Adrenal gland (tissue), 12 donors: ENCODE data around the gene FARP2. TPM values are rescaled to one million over a fixed set of nuclear protein-coding genes. Genes with fewer than 3 reads are reported as not detected.
A peak's percentile ranks its signal among the peaks of the same experiment; 100 is the strongest.

ENCODE experiments used
- DNase-seq, 7 donors: peaks; one replicate each; pipeline ENCODE4 v3.0.0-alpha.2; 2019 to 2020
- H3K27ac ChIP-seq, 5 donors: fragments of 200-600 bp; sonication (generic) in 4 of 5; 1 replicate in 3 of 5; 2 replicates in 2 of 5; pipeline versions ENCODE4 v1.5.1 to v1.8.0; 2016 to 2020; ENCODE audit warnings: mild to moderate bottlenecking in 1 of 5
- H3K27me3 ChIP-seq: fragments of 200-600 bp; 2 replicates; pipeline ENCODE4 v1.8.0; 2021
- H3K36me3 ChIP-seq, 2 donors: fragments of 200-600 bp; replicated peaks in 1 of 2; 1 replicate in 1 of 2; 2 replicates in 1 of 2; pipeline versions ENCODE4 v1.5.1 to v1.8.0; 2018 to 2022
- H3K4me1 ChIP-seq, 2 donors: fragments of 200-600 bp; replicated peaks in 1 of 2; 1 replicate in 1 of 2; 2 replicates in 1 of 2; pipeline versions ENCODE4 v1.5.1 to v1.8.0; 2018 to 2021
- H3K4me3 ChIP-seq, 4 donors: fragments of 200-600 bp; sonication (generic) in 3 of 4; one replicate each; pipeline ENCODE4 v1.5.1; 2016 to 2018
- H3K9me3 ChIP-seq, 3 donors: fragments of 200-600 bp; sonication (generic) in 1 of 3; replicated peaks in 1 of 3; 1 replicate in 2 of 3; 2 replicates in 1 of 3; pipeline versions ENCODE4 v1.5.1 to v1.8.0; 2016 to 2021
- POLR2A ChIP-seq, 2 donors: fragments of 450-650 bp; IDR thresholded peaks; one replicate each; pipeline ENCODE4 v1.6.1; 2017; ENCODE audit warnings: antibody characterized with exemption in 2 of 2, mild to moderate bottlenecking in 2 of 2, moderate library complexity in 1 of 2
- WGBS, 4 donors: extraction: QIAGEN DNeasy Blood & Tissue Kit in 2 of 4; methylation state at CpG; one replicate each; pipeline versions ENCODE4 v1.1.5 to v1.1.7; 2013 to 2017; 5-methylcytosine and 5-hydroxymethylcytosine counted together
- intact Hi-C, 2 donors: fragments of 100-400 bp; cut with DNase I; formaldehyde crosslinking; loops; one replicate each; pipeline versions ENCODE4 v1.14.1 to v1.15.0; 2022 to 2023
- polyA plus RNA-seq, 3 donors: library from polyadenylated mRNA; stranded (reverse); fragments of 200-250 nt in 2 of 3; fragments of 350-450 nt in 1 of 3; fragmentation: Illumina TruSeq in 1 of 3; extraction: RNeasy Lipid Tissue Mini Kit (QIAGEN cat#74804) in 1 of 3; gene quantifications; one replicate each; pipeline ENCODE4 v1.2.3, GENCODE V29; 2013 to 2014
- total RNA-seq, 9 donors: library from RNA; depleted of rRNA in 4 of 9; stranded (reverse); fragments of >200 nt in 4 of 9; fragments of 120-200 nt in 1 of 9; fragmentation: NEBNext Ultra II Directional in 1 of 9; extraction: Animal tissue kit (Norgen Biotek cat#: 25700) in 1 of 9; gene quantifications; one replicate each; pipeline versions ENCODE4 v1.1.0 to v1.2.4, GENCODE V29; 2013 to 2023
- TF ChIP-seq, protein P1 (sequence below), 6 experiments: fragments of 450-650 bp in 4 of 6; fragments of 200-600 bp in 2 of 6; sonication (generic) in 1 of 6; IDR thresholded peaks; 1 replicate in 5 of 6; 2 replicates in 1 of 6; pipeline versions ENCODE4 v1.5.1 to v1.8.0; 2016 to 2021; ENCODE audit warnings: antibody characterized with exemption in 6 of 6, mild to moderate bottlenecking in 2 of 6, moderate library complexity in 1 of 6
- donor health status: healthy with polysubstance abuse.
- donor health status: Bipolar disorder and iron deficiency.
- donor health status: DM: yes; HTN: yes; CAD: no.
- donor health status: DM: no; HTN: no; CAD: no.
- donor health status: DM: no; HTN: no; CAD: no.
- donor health status: DM: yes; HTN: yes; CAD: no.

Gene FARP2
- total and polyA plus RNA-seq, 12 donors = 17.3 to 66.8 (median 37.8) TPM

DNA sequence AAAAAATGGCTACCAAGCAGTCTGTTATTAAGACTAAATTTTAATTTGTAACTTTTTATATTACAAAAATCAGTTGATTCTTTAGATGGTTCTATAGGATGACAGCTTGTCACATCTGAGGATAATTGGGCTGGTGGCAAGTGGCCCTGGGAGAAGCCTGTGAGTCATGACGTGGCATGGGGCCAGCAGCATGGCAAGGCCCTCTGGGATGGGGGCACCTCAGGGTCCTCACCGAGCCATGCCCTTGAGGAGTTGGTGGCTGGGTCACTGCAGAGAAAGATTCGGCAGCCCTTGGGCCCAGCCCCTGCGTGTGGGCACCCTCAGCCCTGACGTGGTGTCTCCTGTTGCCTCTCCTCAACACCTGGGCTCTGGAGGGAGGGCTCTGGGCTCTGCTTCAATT is 102.6 kb downstream of the FARP2 start:
- no peak for TF ChIP-seq POLR2A (IDR thresholded peaks at IDR 0.05)
- TF ChIP-seq, protein P1, sequence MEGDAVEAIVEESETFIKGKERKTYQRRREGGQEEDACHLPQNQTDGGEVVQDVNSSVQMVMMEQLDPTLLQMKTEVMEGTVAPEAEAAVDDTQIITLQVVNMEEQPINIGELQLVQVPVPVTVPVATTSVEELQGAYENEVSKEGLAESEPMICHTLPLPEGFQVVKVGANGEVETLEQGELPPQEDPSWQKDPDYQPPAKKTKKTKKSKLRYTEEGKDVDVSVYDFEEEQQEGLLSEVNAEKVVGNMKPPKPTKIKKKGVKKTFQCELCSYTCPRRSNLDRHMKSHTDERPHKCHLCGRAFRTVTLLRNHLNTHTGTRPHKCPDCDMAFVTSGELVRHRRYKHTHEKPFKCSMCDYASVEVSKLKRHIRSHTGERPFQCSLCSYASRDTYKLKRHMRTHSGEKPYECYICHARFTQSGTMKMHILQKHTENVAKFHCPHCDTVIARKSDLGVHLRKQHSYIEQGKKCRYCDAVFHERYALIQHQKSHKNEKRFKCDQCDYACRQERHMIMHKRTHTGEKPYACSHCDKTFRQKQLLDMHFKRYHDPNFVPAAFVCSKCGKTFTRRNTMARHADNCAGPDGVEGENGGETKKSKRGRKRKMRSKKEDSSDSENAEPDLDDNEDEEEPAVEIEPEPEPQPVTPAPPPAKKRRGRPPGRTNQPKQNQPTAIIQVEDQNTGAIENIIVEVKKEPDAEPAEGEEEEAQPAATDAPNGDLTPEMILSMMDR (IDR thresholded peaks at IDR 0.05) = no peak
- intact Hi-C loops = no loop called here
- H3K27me3 ChIP-seq = no peaks in the 10 kb centered on the region

DNA sequence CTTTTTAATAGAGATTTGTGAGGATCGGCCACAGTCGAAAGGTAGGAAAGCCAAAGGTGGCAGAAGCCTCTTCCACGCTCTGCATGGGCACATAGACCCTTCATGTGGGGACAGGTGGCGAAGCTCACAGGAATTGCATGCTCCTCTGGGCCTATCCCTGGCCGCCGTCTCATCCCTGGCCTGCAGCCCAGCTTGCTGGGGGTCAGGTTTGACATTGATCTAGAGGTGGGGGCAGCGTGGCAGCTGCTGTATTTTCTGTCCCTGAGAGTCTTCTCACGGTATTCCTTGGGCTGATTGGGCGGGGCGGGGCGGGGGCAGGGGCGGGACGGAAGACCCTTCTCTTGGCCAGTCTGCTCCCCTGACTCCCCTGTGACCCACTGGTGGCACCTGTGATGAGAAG is 103.4 kb downstream of the FARP2 start:
- no peak overlapping the region for H3K27ac ChIP-seq
- H3K27me3 ChIP-seq = no peaks in the 10 kb centered on the region
- H3K4me1 ChIP-seq = no peaks in the 10 kb centered on the region
- no peaks in the 10 kb centered on the region for H3K36me3 ChIP-seq
- 86 to 97% (median 93%) methylated on average over 8 to 13 of the region's 13 CpGs for WGBS, 4 donors
- TF ChIP-seq, protein P1 (IDR thresholded peaks at IDR 0.05) = no peak
- TF ChIP-seq POLR2A (IDR thresholded peaks at IDR 0.05) = no peak
- no peak for DNase-seq
- intact Hi-C loops = no loop called here
- no peaks in the 10 kb centered on the region for H3K9me3 ChIP-seq
- H3K4me3 ChIP-seq = no peak overlapping the region

More for the DNA sequence above, 102.6 kb downstream of the FARP2 start:
- Histone ChIP-seq H3K4me1 (no peaks in the 10 kb centered on the region), H3K27ac (no peak overlapping the region), H3K9me3 (no peaks in the 10 kb centered on the region), H3K36me3 (no peaks in the 10 kb centered on the region), H3K4me3 (no peak overlapping the region)
- DNase-seq = peak in 4 of 7 donors; percentile 27 to 37 (median 30)
- 52 to 68% (median 65%) methylated on average over 3 to 5 of the region's 5 CpGs; no CpG with 5 or more reads in 1 of the 4 donors for WGBS, 4 donors

DNA sequence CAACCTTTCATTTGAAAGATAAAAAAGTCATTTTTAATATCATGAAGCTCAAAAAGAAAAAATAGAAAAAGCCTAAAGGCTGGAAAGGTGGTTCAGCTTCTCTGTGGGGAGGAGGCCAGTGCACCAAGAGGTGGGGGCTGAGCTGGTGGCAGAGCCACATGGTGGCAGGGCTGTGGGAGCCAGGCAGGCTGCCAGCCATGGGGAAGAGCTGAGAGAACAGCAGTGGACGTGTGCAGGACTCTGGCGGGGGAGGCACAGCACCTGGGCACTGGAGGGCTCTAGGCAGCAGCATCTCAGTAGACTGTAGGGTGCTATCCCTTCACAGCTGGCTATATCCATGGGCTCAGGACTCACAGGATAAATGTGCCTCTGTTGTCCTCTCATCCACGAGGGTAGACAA is 104.5 kb downstream of the FARP2 start:
- H3K27ac ChIP-seq = no peak overlapping the region
- TF ChIP-seq, protein P1 (IDR thresholded peaks at IDR 0.05) = no peak
- no peak for TF ChIP-seq POLR2A (IDR thresholded peaks at IDR 0.05)
- no peaks in the 10 kb centered on the region for H3K4me1 ChIP-seq
- WGBS, 4 donors = 75 to 89% (median 84%) methylated on average over 2 to 3 of the region's 3 CpGs
- H3K27me3 ChIP-seq = no peaks in the 10 kb centered on the region
- H3K9me3 ChIP-seq = no peaks in the 10 kb centered on the region
- H3K4me3 ChIP-seq = no peak overlapping the region
- intact Hi-C loops = no loop called here
- DNase-seq = no peak
- H3K36me3 ChIP-seq = no peaks in the 10 kb centered on the region

DNA sequence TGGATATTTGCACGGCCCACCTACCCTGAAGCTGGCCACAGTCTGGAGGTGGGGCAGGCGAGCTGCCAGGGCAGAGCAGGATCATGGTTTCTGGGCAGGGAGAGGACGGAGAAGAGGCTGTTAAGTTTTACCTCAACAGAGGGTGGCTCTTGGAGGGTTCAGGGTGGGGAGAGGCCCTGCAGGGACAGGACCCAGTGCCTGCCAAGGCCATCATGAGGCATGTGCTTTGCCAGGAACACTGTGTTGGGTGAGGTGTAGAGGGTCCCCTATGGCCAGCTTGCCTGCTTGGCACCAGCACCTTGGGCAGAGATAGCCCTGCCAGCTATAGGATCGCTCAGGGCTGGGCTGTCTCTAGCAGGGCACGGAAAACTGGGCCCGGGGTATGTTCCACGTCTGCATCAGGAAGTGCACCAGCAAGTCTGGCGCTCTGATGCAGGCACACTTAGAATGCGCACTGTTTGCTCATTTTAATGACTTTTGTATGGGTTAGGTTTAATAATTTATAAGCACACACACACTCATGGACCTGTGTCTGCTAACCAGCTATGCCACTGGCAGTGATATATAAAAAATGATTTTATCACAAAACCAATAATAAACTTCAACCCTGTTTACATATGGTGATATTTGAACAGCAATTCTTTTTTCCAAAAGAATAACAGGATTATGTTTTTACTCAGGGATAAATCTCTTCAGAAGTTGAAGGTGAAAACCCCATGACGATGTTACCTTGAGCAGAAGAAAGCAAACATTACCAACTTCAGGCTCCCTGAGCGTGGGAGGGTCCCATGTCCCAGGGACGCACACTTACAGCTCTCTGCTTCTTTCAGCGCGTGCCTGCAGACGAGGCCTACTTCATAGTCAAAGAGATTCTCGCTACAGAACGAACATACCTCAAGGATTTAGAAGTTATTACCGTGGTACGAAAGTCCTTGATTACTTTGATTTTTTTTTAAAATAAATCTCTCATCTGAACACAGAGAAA is 105.9 kb downstream of the FARP2 start:
- Histone ChIP-seq H3K36me3 (no peaks in the 10 kb centered on the region), H3K27ac (no peak overlapping the region), H3K9me3 (no peaks in the 10 kb centered on the region), H3K27me3 (no peaks in the 10 kb centered on the region), H3K4me1 (no peaks in the 10 kb centered on the region), H3K4me3 (no peak overlapping the region)
- DNase-seq = no peak
- intact Hi-C loops = no loop called here
- no peak for TF ChIP-seq POLR2A (IDR thresholded peaks at IDR 0.05)
- TF ChIP-seq, protein P1 (IDR thresholded peaks at IDR 0.05) = no peak
- WGBS, 4 donors = 86 to 90% (median 88%) methylated on average over 16 to 19 of the region's 19 CpGs
